ELR (cell line): ENCODE data around the gene MARK4.

Experiments
- DNase-seq: peaks from one replicate; pipeline ENCODE4 v3.0.0-alpha.2; 2015; ENCODE audit warnings: low read depth

Gene MARK4

DNA sequence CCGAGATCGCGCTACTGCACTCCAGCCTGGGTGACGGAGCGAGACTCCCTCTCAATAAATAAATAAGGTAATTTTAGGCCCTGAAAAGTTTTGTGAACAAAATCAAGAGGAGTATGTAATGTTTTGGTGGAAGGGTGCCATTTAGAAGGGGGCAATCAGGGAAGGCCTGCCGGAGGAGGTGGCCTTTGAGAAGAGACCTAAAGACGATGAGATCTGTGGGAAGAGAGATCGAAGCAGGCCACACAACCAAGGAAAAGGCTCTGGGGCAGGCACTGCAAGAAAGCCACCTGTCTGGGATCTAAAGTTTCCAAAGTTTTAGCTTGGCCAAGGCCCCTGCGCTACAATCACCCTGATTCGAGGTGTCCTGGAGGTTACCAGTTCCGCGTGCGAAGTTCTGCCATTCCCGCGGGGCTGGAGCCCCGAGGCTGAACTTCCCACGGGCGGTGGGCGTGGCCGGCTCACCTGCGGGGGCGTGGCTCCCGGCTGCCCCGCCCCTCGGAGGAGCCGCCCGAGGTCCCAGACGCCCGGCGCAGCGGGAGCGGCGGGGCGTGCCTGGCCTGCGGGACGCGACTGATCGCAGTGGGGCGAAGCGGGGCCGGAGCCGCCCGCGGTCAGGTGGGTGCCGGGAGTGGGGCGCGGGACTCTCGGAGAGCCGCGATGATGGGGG, 89.3 kb downstream of the MARK4 start, which contains the start of gene KLC3:
TSS of gene KLC3 (plus strand) at position 519 of the 667 bp plus-strand sequence. CDS start 4,792 bp downstream, outside the sequence.
- DNase-seq, result no peak

DNA sequence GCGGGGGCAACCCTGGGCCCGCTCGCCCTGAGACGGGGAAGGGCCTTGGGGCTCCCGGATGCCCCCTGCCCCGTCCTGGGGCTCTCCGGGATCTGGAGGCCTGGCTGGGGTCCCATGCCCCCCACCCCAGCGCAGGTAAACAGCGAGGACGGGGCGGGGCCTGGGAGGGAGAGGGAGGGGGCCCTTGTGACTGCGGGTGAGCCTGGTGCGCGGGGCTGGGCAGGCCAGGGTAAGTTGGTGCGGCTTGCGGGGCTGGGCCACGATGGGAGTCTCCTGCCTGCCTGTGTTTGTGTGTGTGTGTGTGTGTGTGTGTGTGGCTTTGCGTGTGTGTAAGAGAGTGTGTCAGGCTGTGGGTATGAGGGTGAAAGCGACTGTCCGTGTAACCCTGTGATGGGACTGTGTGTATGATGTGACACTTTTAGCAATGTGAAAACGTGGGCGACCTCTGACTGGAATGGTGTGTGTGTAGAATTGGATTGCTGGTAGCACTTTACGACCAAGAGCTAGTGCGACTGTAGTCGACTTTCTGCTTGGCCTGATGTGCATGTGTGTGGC, 89.9 kb downstream of the MARK4 start:
- no peak for DNase-seq

DNA sequence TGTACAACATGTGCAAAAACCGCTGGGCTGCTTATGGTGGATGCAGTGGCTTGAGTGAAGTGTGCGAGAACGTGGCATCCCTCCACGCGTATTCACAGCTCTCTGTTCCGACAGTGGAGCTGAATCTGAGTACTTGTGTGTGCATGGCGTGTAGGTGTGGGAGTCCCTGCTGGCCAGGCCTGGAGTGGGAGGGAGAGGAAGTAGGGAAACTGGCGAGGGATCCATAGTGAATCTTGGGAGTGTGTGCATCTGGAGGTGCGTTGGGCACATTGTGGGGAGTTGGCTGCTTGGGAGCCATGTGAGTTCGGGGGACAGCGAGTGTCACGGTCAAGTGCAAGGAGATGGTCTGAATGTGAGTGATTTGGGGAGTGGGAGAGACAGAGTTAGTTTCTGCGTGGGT, 91.8 kb downstream of the MARK4 start:
- no peak for DNase-seq

DNA sequence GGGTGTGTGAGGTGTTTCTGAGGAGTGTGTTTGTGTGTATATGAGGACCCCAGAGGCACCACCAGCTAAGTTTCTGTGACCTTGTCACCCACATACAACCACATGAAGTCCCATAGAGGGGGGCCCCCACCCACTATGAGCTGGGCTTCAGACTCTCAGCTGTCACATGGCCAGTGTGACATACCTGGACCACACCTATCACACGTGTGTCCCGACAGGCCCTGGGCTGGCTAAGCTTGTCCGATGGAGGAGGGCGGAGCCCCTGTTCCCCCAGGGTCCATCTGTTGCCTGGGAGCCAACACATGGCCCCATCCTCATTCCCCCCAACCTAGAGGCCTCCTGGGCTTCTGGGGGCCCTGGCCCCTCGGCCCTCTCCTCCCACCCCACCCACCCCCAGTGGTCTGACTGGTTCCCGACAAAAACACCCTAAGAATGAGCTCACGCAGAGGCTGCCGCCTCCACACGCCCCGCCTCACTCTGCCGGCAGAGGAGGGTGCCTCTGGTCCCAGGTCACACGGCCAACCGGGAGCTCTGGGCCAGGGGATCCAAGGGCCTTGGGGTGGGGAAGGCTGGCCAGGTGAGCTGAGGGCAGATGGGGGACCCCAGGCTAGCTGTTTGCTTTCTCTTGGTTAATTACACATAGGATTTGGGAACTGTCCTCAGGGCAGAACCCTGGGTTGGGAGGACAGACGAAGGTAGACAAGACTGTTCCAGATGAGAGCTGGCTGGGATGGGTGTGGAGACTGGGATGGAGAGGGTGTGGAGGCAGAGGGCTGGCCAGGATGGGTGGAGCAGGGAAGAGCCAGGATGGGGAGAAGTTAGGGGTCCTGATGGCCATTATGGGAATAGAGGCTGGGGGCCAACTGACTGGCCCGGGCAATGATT, 93.8 kb downstream of the MARK4 start:
- no peak for DNase-seq

DNA sequence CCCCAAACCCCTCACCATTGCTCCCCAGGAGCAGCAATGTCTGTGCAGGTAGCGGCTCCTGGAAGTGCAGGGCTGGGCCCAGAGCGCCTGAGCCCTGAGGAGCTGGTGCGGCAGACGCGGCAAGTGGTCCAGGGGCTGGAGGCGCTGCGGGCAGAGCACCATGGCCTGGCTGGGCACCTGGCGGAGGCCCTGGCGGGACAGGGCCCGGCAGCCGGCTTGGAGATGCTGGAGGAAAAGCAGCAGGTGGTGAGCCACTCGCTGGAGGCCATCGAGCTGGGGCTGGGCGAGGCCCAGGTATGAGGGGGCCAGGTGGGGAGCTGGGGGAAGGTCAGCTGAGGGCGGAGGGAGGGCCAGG, 94.4 kb downstream of the MARK4 start:
- no peak for DNase-seq

DNA sequence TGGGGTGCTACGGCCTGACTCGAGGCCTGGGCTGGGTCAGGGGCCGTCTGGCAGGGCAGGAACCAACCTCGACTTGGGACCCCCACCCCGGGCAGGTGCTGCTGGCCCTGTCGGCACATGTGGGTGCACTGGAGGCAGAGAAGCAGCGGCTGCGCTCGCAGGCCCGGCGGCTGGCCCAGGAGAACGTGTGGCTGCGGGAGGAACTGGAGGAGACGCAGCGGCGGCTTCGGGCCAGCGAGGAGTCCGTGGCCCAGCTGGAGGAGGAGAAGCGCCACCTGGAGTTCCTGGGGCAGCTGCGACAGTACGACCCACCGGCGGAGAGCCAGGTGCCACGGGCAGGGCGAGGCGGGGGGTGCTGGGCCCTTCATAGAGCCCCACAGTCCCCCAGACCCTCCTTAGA, 95.4 kb downstream of the MARK4 start:
- no peak for DNase-seq

DNA sequence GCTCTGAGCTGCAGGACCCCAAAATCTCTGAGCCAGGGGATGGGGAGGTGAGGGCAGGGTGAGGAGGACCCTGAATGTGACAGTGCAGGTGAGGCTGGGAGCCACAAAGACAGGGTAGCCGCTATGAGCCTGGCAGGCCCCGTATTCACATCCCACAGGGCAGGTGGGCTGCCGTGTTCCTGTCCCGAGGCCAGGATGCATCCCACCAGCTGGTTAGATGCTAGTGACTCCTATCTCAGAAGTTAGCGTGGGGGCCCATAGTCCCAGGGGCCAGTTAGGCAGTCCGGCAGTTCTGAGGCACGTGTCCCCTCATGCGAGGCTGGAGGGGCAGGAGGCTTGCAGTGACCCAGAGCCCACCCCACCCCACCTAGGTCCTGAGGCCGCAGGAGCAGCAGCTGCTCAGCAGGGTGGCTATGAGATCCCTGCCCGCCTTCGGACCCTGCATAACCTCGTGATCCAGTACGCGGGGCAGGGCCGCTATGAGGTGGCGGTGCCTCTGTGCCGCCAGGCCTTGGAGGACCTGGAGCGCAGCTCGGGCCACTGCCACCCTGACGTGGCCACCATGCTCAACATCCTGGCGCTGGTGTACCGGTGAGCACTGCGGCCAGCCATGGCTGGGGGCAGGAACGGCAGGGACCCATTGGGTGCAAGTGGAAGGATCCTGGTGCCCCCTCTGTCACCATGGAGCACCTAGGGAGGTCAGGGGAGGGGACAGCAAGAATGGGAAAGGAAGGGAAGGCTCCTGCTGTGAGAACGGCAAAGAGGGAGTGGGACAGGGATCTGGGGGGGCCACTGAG, 96.7 kb downstream of the MARK4 start:
- no peak for DNase-seq

DNA sequence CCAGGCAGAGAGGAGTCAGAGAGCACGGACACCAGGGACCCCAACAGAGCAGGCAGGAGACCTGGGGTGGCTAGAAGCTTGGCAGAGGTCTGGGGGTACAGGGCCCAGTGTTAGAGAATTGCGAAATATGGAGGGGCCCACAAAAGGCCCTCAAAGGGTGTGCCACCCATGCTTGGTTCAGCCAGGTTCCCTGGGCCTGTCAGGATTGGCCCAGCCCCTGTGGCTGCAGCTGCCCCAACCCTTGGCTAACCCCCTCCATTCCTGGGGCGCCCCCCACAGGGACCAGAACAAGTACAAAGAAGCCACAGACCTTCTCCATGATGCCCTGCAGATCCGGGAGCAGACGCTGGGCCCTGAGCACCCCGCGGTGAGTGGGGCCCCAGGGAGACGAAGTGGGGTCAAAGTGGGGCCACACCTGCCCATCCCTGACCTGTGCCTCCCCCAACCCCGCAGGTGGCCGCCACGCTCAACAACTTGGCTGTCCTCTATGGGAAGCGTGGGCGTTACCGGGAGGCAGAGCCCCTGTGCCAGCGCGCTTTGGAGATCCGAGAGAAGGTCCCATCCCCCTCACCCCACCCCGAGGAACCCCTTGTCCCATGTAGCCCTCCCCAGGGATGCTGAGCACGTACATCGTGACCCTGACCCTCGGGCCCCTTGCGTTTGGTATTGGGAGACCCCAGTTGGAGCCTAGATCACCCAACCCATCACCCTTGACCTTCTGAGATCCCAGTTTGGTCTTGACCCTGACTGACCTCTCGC, 97.5 kb downstream of the MARK4 start:
- no peak for DNase-seq

DNA sequence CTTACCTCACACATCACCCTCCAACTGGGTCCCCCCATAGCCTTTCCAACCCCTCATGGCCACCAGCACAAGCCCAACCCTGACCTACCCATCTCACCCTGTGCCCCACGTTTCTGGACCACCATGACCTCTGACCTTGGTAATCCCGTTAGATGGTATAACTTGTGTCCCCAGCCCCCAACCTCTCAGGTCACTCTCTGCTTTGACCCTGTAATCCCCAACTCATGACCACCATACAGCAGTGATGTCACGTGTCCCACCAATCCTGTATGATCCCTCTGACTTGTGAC, 98.0 kb downstream of the MARK4 start:
- DNase-seq, result no peak

DNA sequence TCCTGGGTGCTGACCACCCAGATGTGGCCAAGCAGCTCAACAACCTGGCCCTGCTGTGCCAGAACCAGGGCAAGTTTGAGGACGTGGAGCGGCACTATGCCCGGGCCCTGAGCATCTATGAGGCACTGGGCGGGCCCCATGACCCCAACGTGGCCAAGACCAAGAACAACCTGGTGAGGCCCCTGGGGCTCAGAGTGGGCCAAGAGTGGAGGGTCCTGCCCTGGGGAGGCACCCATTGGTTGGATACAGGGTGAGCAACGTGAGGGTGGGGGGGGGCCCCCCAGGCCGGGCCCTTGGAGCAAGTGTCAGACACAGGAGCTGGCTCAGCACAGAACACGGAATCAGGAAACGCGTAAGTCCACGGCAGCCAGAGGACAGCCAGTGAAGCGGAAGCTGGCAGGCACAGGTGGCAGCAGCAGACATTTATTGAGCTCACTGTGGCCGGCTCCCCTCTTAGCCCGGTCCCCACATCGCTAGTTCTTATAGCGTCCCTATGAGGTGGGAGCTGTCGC, 98.4 kb downstream of the MARK4 start:
- DNase-seq, result no peak

DNA sequence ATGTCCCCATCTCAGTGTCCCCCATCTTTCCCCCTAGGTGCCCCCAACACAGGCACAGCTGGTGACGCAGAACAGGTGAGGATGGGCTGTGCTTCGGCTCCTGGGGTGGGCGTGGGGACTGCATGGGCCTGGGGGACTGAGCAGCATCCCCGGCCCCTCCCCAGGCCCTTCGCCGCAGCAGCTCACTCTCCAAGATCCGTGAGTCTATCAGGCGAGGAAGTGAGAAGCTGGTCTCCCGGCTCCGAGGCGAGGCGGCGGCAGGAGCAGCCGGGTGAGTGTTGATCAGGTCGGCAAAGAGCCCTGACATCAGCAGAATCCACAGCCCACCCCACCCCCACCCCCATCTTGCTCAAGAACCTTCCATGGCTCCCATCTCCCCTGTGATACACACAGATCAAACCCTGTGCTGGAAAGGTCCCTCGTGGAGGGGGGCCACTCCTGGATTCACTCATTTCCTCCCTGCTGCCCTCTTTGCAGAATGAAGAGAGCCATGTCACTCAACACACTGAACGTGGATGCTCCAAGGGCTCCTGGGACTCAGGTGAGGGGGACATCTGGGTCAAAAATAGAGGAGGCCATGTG, 99.5 kb downstream of the MARK4 start:
- no peak for DNase-seq

DNA sequence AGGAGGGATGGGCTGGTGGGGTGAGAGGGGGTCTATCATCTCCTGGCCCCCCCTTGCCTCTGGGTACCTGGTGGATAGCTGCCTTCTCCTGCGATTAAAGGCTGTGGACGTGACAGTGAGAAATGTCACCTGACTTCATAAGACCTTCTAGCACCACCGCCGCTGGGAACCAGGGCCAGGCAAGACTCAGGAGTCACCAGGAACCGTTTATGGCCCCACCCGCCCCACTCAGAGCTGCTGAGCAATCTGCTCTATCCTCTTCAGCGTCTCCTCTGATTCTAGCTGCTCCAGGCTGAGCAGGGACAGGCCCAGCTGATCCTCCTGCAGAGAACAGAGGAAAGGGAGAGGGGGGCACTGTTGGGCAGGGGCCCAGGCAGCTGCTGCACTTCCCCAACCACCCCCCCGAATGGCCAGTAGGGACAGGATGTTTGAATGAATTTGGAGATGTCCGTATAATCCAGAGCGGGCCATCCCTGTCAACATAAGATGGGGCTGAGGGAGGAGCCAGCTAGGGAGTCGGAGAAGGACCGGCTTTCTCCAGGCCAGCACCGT, 100.4 kb downstream of the MARK4 start:
- no peak for DNase-seq

DNA sequence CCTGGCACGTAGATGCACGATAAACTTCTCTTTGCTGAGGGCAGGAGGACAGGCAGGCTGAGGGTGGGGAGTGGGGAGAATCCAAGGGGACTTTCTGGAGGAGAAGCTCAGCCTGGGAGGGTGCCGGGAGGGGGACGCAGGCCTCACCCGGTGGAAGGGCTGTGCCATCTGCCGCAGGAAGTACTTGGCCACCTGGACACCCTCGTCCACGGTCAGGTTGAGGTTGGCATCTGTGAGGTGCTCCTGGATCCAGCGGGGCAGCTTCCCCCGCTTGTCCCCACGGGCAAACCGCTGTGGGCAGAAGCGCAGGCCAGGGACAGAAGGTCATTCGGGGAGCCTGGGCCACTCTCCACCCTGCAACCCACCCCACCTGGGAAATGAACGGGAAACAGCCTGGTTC, 101.0 kb downstream of the MARK4 start:
- no peak for DNase-seq

DNA sequence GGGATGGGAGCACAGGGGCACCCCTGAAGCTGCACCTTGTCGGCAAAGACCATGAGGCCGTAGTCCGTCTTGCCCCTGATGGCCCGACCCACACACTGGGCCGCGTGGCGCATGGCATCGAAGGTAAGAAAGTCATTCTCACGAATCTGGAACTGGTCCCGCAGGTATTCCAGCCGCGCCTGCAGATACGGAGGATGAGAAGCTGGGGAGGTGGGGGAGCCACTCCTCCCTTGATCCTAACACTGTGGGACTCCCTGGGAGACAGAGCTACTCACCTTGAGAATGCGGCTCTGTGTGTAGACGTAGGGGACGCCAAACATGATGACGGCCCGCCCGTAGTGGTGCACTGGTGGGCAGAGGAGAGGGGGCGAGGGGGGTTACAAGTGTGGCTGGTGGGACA, 101.4 kb downstream of the MARK4 start:
- DNase-seq, result no peak

DNA sequence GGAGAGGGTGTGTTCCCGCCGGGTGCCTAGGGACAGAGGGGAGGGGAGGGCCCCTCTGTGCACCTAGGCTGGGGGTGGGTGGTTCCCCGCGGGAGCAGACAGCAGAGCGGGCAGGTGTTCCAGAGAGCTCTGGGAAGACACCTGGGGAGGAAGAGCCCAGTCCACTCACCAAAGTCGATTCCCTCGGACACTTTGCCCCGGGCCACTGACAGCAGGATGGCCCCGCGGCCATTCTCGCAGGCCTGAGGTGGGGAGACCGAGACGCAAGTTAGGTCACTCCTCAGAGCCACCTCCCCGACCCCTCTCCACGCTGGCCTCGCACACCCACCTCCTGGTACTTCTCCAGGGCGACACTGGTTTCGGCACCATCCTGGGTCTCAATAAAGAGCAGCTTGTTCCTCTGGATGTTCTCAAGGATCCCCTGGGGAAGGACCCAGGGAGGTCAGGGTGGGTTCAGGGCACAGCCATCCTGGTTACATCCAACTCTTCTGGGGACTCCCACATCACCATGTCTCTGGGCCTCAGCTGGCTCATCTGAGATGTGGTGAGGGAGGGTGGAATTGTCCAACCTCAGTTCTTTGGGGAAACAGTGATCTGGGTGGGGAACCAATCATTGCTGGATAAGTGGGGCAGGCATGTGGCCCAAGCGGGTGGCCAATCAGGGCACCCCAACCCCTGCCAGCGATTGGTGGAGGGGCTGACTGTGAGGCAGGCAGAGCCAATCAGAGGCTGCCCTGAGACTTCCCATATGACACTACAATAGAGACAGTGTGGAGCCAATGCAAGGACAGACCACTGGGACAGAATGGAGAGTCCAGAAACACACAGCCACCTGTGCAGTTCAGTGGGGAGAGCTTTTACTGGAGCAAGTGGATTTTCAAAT, 102.1 kb downstream of the MARK4 start:
- DNase-seq, result peak; percentile 23

DNA sequence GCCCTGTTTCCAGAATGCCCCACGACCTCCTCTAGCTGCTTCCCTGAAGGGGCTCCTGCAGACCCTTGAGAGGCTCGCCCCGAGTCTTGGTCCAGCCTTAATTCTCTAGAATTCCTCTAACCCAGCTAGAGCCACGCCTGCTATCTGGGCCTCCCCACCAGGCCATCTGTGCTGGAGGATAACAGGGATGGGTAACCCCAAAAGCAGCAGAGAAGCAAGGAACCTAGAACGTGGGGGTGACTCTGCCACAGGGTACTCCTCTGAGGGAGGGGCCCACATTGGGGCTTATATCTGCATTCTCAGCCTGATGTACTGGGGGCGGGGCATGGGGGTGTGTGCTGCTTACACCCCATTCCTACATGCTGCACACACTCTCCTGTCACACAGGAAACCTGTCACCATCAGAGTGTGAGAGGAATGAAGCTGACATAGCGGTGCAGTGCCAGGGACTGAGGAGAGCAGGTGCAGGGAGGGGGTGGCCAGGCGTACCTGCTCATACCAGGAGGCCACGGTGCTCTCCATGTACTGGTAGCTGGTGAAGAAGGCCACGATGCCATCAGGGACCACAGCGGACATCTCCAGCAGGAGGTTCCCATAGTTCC, 103.3 kb downstream of the MARK4 start:
- DNase-seq, result no peak
